Gastroesophageal sphincter (tissue), 4 donors: ENCODE results near the gene ECI2. TPM values are rescaled to one million over a fixed set of nuclear protein-coding genes. Genes with fewer than 3 reads are reported as not detected.

Experiments
- ATAC-seq: fragments of 150-250 bp; one replicate; pipeline ENCODE4 v1.9.1; 2016; ENCODE audit warnings: mild to moderate bottlenecking, moderate library complexity
- H3K27ac ChIP-seq, 4 donors: fragments of 200-600 bp; sonication (generic) in 3 of 4; 1 replicate in 3 of 4; 2 replicates in 1 of 4; pipeline ENCODE4 v1.5.1; 2016 to 2019
- H3K27me3 ChIP-seq: fragments of 200-600 bp; sonication (generic); one replicate; pipeline ENCODE4 v1.5.1; 2019
- H3K36me3 ChIP-seq, 2 donors: fragments of 200-600 bp; sonication (generic); one replicate each; pipeline ENCODE4 v1.5.1; 2019; ENCODE audit warnings: control low read depth in 1 of 2
- H3K4me1 ChIP-seq, 3 donors: fragments of 200-600 bp; sonication (generic); 1 replicate in 2 of 3; 2 replicates in 1 of 3; pipeline ENCODE4 v1.5.1; 2016 to 2019; ENCODE audit warnings: control low read depth in 2 of 3
- H3K4me3 ChIP-seq, 2 donors: fragments of 200-600 bp; sonication (generic); one replicate each; pipeline ENCODE4 v1.5.1; 2019; ENCODE audit warnings: mild to moderate bottlenecking in 1 of 2, moderate library complexity in 1 of 2
- H3K9me3 ChIP-seq, 3 donors: fragments of 200-600 bp; sonication (generic); one replicate each; pipeline ENCODE4 v1.5.1; 2017 to 2019; ENCODE audit warnings: control low read depth in 2 of 3
- EP300 ChIP-seq: sonication (generic); formaldehyde crosslinking; IDR thresholded peaks from one replicate; pipeline ENCODE4 v1.6.1; 2017; ENCODE audit warnings: antibody characterized with exemption, mild to moderate bottlenecking
- POLR2A ChIP-seq, 2 donors: fragments of 450-650 bp; IDR thresholded peaks; one replicate each; pipeline ENCODE4 v1.6.1; 2017; ENCODE audit warnings: antibody characterized with exemption in 2 of 2, mild to moderate bottlenecking in 2 of 2, moderate library complexity in 1 of 2
- POLR2AphosphoS5 ChIP-seq: sonication (generic); formaldehyde crosslinking; IDR thresholded peaks from one replicate; pipeline ENCODE4 v1.6.1; 2017; ENCODE audit warnings: antibody characterized with exemption
- WGBS, 2 donors: methylation state at CpG; one replicate each; pipeline ENCODE4 v1.1.5; 2018; ENCODE audit warnings: low coverage in 1 of 2; 5-methylcytosine and 5-hydroxymethylcytosine counted together
- total RNA-seq, 4 donors: library from RNA; depleted of rRNA; stranded (reverse); fragments of >200 nt; gene quantifications; one replicate each; pipeline ENCODE4 v1.1.0, GENCODE V29; 2016
- TF ChIP-seq, protein P1 (sequence below), 4 experiments: fragments of 200-600 bp in 2 of 4; fragments of 450-650 bp in 2 of 4; sonication (generic) in 1 of 4; IDR thresholded peaks; one replicate each; pipeline ENCODE4 v1.5.1; 2017 to 2019; ENCODE audit warnings: antibody characterized with exemption in 4 of 4, mild to moderate bottlenecking in 2 of 4, moderate library complexity in 2 of 4

Gene ECI2
- total RNA-seq, 4 donors from 2014 or later: 44.0 to 87.3 (median 46.9) TPM

DNA sequence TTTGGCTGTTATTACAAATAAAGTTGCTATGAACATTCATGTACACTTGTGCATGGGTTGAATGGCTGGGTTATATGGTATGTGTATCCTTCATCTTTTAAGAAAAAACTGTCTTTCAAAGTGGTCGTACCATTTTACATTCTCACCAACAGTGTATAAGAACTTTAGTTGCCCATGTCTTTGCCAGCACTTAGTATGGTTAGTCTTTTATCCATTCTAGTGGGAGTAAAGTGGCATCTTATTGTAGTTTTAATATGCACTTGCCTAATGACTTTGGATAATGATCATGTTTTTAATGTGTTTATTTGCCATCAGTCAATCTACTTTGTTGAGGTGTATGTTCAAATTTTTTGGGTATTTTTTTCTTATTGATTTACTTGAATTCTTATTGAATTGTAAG is 32.5 kb upstream of the ECI2 start:
- no peak for TF ChIP-seq POLR2A (IDR thresholded peaks at IDR 0.05)
- TF ChIP-seq POLR2AphosphoS5: no peak
- TF ChIP-seq, protein P1, sequence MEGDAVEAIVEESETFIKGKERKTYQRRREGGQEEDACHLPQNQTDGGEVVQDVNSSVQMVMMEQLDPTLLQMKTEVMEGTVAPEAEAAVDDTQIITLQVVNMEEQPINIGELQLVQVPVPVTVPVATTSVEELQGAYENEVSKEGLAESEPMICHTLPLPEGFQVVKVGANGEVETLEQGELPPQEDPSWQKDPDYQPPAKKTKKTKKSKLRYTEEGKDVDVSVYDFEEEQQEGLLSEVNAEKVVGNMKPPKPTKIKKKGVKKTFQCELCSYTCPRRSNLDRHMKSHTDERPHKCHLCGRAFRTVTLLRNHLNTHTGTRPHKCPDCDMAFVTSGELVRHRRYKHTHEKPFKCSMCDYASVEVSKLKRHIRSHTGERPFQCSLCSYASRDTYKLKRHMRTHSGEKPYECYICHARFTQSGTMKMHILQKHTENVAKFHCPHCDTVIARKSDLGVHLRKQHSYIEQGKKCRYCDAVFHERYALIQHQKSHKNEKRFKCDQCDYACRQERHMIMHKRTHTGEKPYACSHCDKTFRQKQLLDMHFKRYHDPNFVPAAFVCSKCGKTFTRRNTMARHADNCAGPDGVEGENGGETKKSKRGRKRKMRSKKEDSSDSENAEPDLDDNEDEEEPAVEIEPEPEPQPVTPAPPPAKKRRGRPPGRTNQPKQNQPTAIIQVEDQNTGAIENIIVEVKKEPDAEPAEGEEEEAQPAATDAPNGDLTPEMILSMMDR (IDR thresholded peaks at IDR 0.05): no peak
- no peak for TF ChIP-seq EP300
- H3K36me3 ChIP-seq: no peaks in the 10 kb centered on the region
- no peak overlapping the region for H3K4me3 ChIP-seq
- ATAC-seq: no peak
- no peak overlapping the region for H3K27ac ChIP-seq
- H3K9me3 ChIP-seq: no peaks in the 10 kb centered on the region
- WGBS, 2 donors: 86% methylated on average over 1 of the region's 1 CpG
- no peaks in the 10 kb centered on the region for H3K4me1 ChIP-seq
- no peaks in the 10 kb centered on the region for H3K27me3 ChIP-seq

DNA sequence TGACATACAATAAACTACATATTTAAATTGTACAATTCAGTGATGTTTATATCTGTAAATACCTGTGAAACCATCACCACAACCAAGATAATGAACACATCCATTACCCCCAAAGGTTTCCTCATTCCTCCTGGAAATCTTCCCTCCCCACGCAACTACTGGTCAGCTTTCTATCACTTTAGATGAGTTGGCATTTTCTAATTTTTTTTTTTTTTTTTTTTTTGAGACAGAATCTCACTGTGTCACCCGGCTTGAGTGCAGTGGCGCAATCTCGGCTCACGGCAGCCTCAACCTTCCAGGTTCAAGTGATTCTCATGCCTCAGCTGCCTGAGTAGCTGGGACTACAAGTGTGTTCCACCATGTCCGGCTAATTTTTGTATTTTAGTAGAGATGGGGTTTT is 31.7 kb upstream of the ECI2 start:
- TF ChIP-seq, protein P1 (IDR thresholded peaks at IDR 0.05): no peak
- TF ChIP-seq EP300: no peak
- no peak for TF ChIP-seq POLR2AphosphoS5
- TF ChIP-seq POLR2A (IDR thresholded peaks at IDR 0.05): no peak
- WGBS, 2 donors: 94 to 100% methylated on average over 1 to 2 of the region's 6 CpGs
- Histone ChIP-seq H3K9me3 (no peaks in the 10 kb centered on the region), H3K27me3 (no peaks in the 10 kb centered on the region), H3K27ac (no peak overlapping the region), H3K4me1 (no peaks in the 10 kb centered on the region), H3K4me3 (no peak overlapping the region), H3K36me3 (no peaks in the 10 kb centered on the region)
- no peak for ATAC-seq

DNA sequence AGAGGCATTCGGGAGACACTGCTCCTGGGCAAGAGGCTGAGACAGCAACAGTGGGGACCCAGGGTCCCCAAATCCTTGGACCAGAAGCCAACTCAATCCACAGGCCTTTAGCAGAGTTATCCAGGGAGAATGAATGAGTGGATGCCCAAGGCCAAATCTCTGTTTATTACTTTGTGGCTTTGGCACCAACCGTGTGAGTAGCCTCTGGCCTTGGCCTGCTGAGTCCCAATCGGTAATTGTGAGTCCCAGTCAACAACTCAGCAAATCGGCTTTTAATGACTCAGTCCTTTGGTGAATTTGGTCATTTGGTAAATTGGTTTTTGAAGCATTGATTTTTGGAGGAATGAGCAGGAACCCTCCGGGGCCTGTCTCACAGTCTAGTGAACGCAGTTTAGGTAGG is 29.1 kb upstream of the ECI2 start:
- H3K4me1 ChIP-seq: no peaks in the 10 kb centered on the region
- H3K36me3 ChIP-seq: no peaks in the 10 kb centered on the region
- H3K27ac ChIP-seq: no peak overlapping the region
- TF ChIP-seq EP300: no peak
- no peak for TF ChIP-seq POLR2AphosphoS5
- TF ChIP-seq, protein P1 (IDR thresholded peaks at IDR 0.05): no peak
- no peak for TF ChIP-seq POLR2A (IDR thresholded peaks at IDR 0.05)
- no peaks in the 10 kb centered on the region for H3K9me3 ChIP-seq
- 86 to 100% methylated on average over 2 to 3 of the region's 6 CpGs for WGBS, 2 donors
- no peaks in the 10 kb centered on the region for H3K27me3 ChIP-seq
- no peak overlapping the region for H3K4me3 ChIP-seq
- no peak for ATAC-seq

DNA sequence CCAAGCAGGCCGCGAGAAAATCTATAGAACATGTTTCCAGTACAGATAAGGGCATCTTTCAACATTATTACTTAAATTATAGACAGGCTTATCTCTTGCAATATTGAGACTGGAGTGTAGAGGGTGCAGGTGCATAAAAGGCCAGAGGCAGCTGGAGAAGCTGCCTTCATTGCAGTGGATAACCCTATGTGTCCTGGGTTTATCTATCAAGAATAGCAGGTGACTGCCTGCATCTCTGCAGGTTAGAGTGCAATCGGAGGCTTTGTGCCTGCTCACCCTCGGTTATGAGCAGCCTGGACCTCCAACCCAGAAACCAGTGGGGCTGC is 28.7 kb upstream of the ECI2 start:
- ATAC-seq: no peak
- no peaks in the 10 kb centered on the region for H3K9me3 ChIP-seq
- no peak for TF ChIP-seq EP300
- no peak for TF ChIP-seq POLR2A (IDR thresholded peaks at IDR 0.05)
- TF ChIP-seq, protein P1 (IDR thresholded peaks at IDR 0.05): no peak
- no peak for TF ChIP-seq POLR2AphosphoS5
- no peak overlapping the region for H3K4me3 ChIP-seq
- H3K27ac ChIP-seq: no peak overlapping the region
- H3K36me3 ChIP-seq: no peaks in the 10 kb centered on the region
- no peaks in the 10 kb centered on the region for H3K4me1 ChIP-seq
- WGBS, 2 donors: 82% methylated on average over 2 of the region's 4 CpGs; no CpG with 5 or more reads in 1 of the 2 donors
- H3K27me3 ChIP-seq: no peaks in the 10 kb centered on the region

DNA sequence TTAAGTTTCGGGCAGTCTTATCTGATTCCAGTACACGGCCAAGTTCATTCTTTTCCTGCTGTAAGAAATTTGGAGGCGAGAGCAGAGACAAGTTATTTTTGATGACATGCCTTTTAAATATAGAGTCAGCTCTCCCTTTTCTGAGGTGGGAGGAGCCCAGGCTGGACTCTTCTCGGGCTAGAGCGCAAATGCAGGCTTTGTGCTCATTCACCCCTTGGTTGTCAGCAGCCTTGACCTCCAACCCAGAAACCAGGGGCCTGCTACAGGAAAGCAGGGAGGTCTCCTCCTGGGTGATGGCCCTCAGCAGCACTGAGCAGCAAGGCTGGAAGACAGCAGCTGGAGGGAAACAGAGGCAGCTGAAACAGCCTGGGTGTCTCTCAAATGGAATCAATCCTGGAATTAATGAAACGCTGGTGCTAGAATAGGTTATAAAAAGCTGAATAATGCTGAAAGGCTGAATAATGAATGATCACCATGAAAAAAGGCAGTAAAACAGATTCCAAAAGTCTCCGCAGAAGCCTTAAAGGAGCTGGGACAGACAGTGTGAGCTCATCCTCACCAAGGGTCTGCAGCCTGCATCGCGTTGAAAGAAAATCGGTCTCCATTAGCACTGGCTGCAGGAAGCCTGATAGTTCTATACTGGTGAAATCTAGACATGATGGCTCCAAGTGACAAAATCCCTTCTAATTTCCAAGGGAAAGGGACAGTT is 28.2 kb upstream of the ECI2 start:
- no peak overlapping the region for H3K4me3 ChIP-seq
- 48 to 82% methylated on average over 6 to 10 of the region's 10 CpGs for WGBS, 2 donors
- H3K27me3 ChIP-seq: no peaks in the 10 kb centered on the region
- H3K36me3 ChIP-seq: no peaks in the 10 kb centered on the region
- TF ChIP-seq, protein P1 (IDR thresholded peaks at IDR 0.05): no peak
- TF ChIP-seq EP300 (no peak), POLR2AphosphoS5 (no peak), POLR2A (IDR thresholded peaks at IDR 0.05) (no peak)
- no peak overlapping the region for H3K27ac ChIP-seq
- no peak for ATAC-seq
- no peaks in the 10 kb centered on the region for H3K9me3 ChIP-seq
- H3K4me1 ChIP-seq: no peaks in the 10 kb centered on the region
